Liver (tissue), 3 donors: ENCODE measurements around the gene TBCB.

Experiments used
- EGR1 ChIP-seq, 2 donors: IDR thresholded peaks; 2 replicates each; pipeline ENCODE4 v1.6.1; 2016 to 2018; ENCODE audit warnings: antibody characterized with exemption in 2 of 2, low read depth in 2 of 2
- FOXA1 ChIP-seq: IDR thresholded peaks from 2 replicates; pipeline ENCODE4 v1.6.1; 2016; ENCODE audit warnings: antibody characterized with exemption
- HNF4A ChIP-seq, 2 donors: conservative IDR thresholded peaks; 2 replicates each; pipeline ENCODE4 v1.6.1; 2016; ENCODE audit warnings: antibody characterized with exemption in 2 of 2, mild to moderate bottlenecking in 2 of 2
- JUND ChIP-seq, 2 donors: IDR thresholded peaks; 2 replicates each; pipeline ENCODE4 v1.6.1; 2016; ENCODE audit warnings: antibody characterized with exemption in 2 of 2
- RAD21 ChIP-seq, 2 donors: IDR thresholded peaks; 2 replicates each; pipeline ENCODE4 v1.6.1; 2016; ENCODE audit warnings: antibody characterized with exemption in 2 of 2, mild to moderate bottlenecking in 2 of 2
- RXRA ChIP-seq, 2 donors: IDR thresholded peaks; 2 replicates each; pipeline ENCODE4 v1.6.1; 2017 to 2018; ENCODE audit warnings: antibody characterized with exemption in 2 of 2, mild to moderate bottlenecking in 1 of 2
- TAF1 ChIP-seq: conservative IDR thresholded peaks from 2 replicates; pipeline ENCODE4 v1.6.1; 2016; ENCODE audit warnings: antibody characterized with exemption, mild to moderate bottlenecking
- YY1 ChIP-seq: IDR thresholded peaks from 2 replicates; pipeline ENCODE4 v1.6.1; 2016; ENCODE audit warnings: antibody characterized with exemption, mild to moderate bottlenecking
- TF ChIP-seq, protein P1 (sequence below): fragments of 150-350 bp; IDR thresholded peaks from 2 replicates; pipeline ENCODE4 v1.5.1; 2017; ENCODE audit warnings: improper control_type of control experiment, low read depth, low read length; ENCODE audit not compliant: missing input control
- TF ChIP-seq, protein P2 (sequence below): IDR thresholded peaks from 2 replicates; pipeline ENCODE4 v1.6.1; 2016; ENCODE audit warnings: antibody characterized with exemption
- TF ChIP-seq, protein P3 (sequence below): IDR thresholded peaks from 2 replicates; pipeline ENCODE4 v1.6.1; 2016; ENCODE audit warnings: antibody characterized with exemption
- TF ChIP-seq, protein P4 (sequence below): IDR thresholded peaks from 2 replicates; pipeline ENCODE4 v1.6.1; 2016; ENCODE audit warnings: antibody characterized with exemption, mild to moderate bottlenecking
- TF ChIP-seq, protein P5 (sequence below): IDR thresholded peaks from 2 replicates; pipeline ENCODE4 v1.6.1; 2016; ENCODE audit warnings: antibody characterized with exemption
- donor health status: healthy.
- donor health status: healthy.

DNA sequence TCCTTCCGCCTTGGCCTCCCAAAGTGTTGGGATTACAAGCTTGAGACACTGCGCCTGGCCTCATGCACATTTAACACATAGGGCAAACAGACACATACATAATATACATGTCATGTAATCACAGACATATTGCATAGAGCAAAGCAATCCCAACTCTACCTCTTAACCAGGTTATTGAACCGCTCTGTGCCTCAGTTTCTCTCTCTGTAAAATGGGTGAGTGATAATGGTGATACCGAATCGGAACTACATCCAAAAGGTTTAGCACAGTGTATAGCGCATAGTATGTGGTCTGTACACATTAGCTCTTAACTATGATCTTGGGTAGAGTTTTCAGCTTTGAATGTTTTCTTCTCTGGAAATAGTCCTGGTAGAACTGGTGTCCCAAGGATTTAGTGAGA, 29.4 kb downstream of the TBCB start:
- no peak for TF ChIP-seq TAF1
- TF ChIP-seq JUND (IDR thresholded peaks at IDR 0.05), result no peak
- TF ChIP-seq, protein P1, sequence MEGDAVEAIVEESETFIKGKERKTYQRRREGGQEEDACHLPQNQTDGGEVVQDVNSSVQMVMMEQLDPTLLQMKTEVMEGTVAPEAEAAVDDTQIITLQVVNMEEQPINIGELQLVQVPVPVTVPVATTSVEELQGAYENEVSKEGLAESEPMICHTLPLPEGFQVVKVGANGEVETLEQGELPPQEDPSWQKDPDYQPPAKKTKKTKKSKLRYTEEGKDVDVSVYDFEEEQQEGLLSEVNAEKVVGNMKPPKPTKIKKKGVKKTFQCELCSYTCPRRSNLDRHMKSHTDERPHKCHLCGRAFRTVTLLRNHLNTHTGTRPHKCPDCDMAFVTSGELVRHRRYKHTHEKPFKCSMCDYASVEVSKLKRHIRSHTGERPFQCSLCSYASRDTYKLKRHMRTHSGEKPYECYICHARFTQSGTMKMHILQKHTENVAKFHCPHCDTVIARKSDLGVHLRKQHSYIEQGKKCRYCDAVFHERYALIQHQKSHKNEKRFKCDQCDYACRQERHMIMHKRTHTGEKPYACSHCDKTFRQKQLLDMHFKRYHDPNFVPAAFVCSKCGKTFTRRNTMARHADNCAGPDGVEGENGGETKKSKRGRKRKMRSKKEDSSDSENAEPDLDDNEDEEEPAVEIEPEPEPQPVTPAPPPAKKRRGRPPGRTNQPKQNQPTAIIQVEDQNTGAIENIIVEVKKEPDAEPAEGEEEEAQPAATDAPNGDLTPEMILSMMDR, result no peak
- TF ChIP-seq RAD21 (IDR thresholded peaks at IDR 0.05), result no peak
- no peak for TF ChIP-seq FOXA1
- TF ChIP-seq, protein P2, sequence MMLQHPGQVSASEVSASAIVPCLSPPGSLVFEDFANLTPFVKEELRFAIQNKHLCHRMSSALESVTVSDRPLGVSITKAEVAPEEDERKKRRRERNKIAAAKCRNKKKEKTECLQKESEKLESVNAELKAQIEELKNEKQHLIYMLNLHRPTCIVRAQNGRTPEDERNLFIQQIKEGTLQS, result no peak
- no peak for TF ChIP-seq RXRA (IDR thresholded peaks at IDR 0.05)
- TF ChIP-seq, protein P3, sequence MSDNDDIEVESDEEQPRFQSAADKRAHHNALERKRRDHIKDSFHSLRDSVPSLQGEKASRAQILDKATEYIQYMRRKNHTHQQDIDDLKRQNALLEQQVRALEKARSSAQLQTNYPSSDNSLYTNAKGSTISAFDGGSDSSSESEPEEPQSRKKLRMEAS, result no peak
- TF ChIP-seq EGR1 (IDR thresholded peaks at IDR 0.05; ENCODE audit: low read depth in 2 of 2), result no peak
- TF ChIP-seq, protein P4, sequence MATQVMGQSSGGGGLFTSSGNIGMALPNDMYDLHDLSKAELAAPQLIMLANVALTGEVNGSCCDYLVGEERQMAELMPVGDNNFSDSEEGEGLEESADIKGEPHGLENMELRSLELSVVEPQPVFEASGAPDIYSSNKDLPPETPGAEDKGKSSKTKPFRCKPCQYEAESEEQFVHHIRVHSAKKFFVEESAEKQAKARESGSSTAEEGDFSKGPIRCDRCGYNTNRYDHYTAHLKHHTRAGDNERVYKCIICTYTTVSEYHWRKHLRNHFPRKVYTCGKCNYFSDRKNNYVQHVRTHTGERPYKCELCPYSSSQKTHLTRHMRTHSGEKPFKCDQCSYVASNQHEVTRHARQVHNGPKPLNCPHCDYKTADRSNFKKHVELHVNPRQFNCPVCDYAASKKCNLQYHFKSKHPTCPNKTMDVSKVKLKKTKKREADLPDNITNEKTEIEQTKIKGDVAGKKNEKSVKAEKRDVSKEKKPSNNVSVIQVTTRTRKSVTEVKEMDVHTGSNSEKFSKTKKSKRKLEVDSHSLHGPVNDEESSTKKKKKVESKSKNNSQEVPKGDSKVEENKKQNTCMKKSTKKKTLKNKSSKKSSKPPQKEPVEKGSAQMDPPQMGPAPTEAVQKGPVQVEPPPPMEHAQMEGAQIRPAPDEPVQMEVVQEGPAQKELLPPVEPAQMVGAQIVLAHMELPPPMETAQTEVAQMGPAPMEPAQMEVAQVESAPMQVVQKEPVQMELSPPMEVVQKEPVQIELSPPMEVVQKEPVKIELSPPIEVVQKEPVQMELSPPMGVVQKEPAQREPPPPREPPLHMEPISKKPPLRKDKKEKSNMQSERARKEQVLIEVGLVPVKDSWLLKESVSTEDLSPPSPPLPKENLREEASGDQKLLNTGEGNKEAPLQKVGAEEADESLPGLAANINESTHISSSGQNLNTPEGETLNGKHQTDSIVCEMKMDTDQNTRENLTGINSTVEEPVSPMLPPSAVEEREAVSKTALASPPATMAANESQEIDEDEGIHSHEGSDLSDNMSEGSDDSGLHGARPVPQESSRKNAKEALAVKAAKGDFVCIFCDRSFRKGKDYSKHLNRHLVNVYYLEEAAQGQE, result no peak
- TF ChIP-seq HNF4A (conservative IDR thresholded peaks at IDR 0.05), result no peak
- TF ChIP-seq, protein P5, sequence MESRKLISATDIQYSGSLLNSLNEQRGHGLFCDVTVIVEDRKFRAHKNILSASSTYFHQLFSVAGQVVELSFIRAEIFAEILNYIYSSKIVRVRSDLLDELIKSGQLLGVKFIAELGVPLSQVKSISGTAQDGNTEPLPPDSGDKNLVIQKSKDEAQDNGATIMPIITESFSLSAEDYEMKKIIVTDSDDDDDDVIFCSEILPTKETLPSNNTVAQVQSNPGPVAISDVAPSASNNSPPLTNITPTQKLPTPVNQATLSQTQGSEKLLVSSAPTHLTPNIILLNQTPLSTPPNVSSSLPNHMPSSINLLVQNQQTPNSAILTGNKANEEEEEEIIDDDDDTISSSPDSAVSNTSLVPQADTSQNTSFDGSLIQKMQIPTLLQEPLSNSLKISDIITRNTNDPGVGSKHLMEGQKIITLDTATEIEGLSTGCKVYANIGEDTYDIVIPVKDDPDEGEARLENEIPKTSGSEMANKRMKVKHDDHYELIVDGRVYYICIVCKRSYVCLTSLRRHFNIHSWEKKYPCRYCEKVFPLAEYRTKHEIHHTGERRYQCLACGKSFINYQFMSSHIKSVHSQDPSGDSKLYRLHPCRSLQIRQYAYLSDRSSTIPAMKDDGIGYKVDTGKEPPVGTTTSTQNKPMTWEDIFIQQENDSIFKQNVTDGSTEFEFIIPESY, result no peak
- no peak for TF ChIP-seq YY1
